Thoracic aorta (tissue), 2 donors: ENCODE results near the gene BST1. TPM values are rescaled to one million over a fixed set of nuclear protein-coding genes. Genes with fewer than 3 reads are reported as not detected.

Source experiments
- ATAC-seq: fragments of 150-250 bp; one replicate; pipeline ENCODE4 v1.8.0; 2017; ENCODE audit warnings: low read depth; ENCODE audit not compliant: insufficient number of reproducible peaks, low FRiP score
- DNase-seq: peaks from one replicate; pipeline ENCODE4 v3.0.0-alpha.2; 2020; ENCODE audit warnings: low spot score
- H3K27ac ChIP-seq, 2 donors: fragments of 200-600 bp; sonication (generic); 1 replicate in 1 of 2; 2 replicates in 1 of 2; pipeline ENCODE4 v1.5.1; 2016; ENCODE audit warnings: mild to moderate bottlenecking in 2 of 2, moderate library complexity in 2 of 2
- H3K27me3 ChIP-seq: fragments of 200-600 bp; sonication (generic); replicated peaks from 2 replicates; pipeline ENCODE4 v1.6.0; 2016; ENCODE audit warnings: mild to moderate bottlenecking; ENCODE audit not compliant: insufficient read depth
- H3K36me3 ChIP-seq: fragments of 200-600 bp; sonication (generic); one replicate; pipeline ENCODE4 v1.5.1; 2016
- H3K4me1 ChIP-seq, 2 donors: fragments of 200-600 bp; sonication (generic); 1 replicate in 1 of 2; 2 replicates in 1 of 2; pipeline versions ENCODE4 v1.5.1 to v1.6.0; 2016; ENCODE audit warnings: low read depth in 2 of 2, mild to moderate bottlenecking in 1 of 2; ENCODE audit not compliant: control insufficient read depth in 1 of 2
- H3K4me3 ChIP-seq: fragments of 200-600 bp; sonication (generic); 2 replicates; pipeline ENCODE4 v1.5.1; 2016; ENCODE audit warnings: mild to moderate bottlenecking
- H3K9me3 ChIP-seq: fragments of 200-600 bp; sonication (generic); 2 replicates; pipeline ENCODE4 v1.5.1; 2016
- CTCF ChIP-seq: fragments of 200-600 bp; sonication (generic); IDR thresholded peaks from one replicate; pipeline ENCODE4 v1.5.1; 2019; ENCODE audit warnings: antibody characterized with exemption
- total RNA-seq, 2 donors: library from RNA; depleted of rRNA; stranded (reverse); fragments of >200 nt; gene quantifications; one replicate each; pipeline versions ENCODE4 v1.1.0 to v1.2.3, GENCODE V29; 2016

BST1 gene
- total RNA-seq, 2 donors from 2014 or later, result 9.2 to 15.7 TPM

GRCh38 chr4:15672101-15672500 is 30.8 kb upstream of the BST1 start:
- Histone ChIP-seq H3K4me1 (peaks cover 0 to 6% of the 10 kb centered on the region in 2 donors), H3K27me3 (no peaks in the 10 kb centered on the region), H3K27ac (no peak overlapping the region), H3K9me3 (no peaks in the 10 kb centered on the region), H3K4me3 (no peak overlapping the region), H3K36me3 (no peaks in the 10 kb centered on the region)
- TF ChIP-seq CTCF, result no peak
- no peak for DNase-seq
- ATAC-seq, result no peak

- H3K27ac ChIP-seq, result no peak overlapping the region
- no peaks in the 10 kb centered on the region for H3K36me3 ChIP-seq
- H3K9me3 ChIP-seq, result no peaks in the 10 kb centered on the region
- peaks cover 0 to 6% of the 10 kb centered on the region in 2 donors for H3K4me1 ChIP-seq
- DNase-seq, result no peak
- H3K4me3 ChIP-seq, result no peak overlapping the region
- TF ChIP-seq CTCF, result no peak
- no peak for ATAC-seq
- no peaks in the 10 kb centered on the region for H3K27me3 ChIP-seq
Measured at GRCh38 chr4:15673337-15673736, 29.5 kb upstream of the BST1 start.

DNA sequence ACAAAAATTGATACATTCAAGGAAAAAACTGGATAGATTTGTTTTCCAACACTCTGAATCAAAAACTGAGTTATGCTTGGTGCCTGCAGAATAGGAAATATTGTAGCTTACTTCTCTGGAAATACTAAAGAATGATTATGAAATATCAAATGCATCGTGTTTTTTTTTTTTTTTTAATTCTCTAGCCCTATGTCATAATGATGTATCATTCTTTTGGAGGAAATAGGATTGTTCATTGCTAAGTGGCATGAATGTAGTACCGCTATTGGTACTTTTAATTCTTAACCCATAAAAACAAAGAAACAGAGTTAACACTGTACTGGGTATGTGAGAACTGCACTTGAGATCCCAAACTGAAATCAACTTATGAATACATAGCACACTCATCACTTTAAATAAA is 28.8 kb upstream of the BST1 start:
- Histone ChIP-seq H3K36me3 (no peaks in the 10 kb centered on the region), H3K9me3 (no peaks in the 10 kb centered on the region), H3K4me3 (no peak overlapping the region), H3K27ac (no peak overlapping the region), H3K27me3 (no peaks in the 10 kb centered on the region), H3K4me1 (peaks cover 0 to 6% of the 10 kb centered on the region in 2 donors)
- TF ChIP-seq CTCF, result no peak
- no peak for DNase-seq
- ATAC-seq, result no peak

DNA sequence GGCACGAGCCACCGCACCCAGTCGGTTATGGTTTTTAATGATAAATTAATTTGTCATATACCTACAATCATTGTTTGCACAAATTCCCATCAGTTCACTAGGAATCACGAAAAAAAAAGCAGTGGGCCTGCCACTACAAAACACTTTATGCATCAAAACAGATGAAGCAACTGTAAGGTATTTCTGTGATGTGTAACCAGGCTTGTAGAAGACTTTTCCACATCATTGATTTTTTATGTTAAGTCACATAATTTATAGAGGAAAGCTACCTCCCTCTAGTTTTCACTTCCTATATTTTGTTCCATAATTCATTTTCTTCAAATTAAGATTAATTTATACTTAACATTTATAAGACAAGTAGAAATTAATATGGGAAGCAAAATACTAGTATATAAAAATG is 27.9 kb upstream of the BST1 start:
- Histone ChIP-seq H3K27me3 (no peaks in the 10 kb centered on the region), H3K4me1 (peaks cover 0 to 5% of the 10 kb centered on the region in 2 donors), H3K9me3 (no peaks in the 10 kb centered on the region), H3K4me3 (no peak overlapping the region), H3K36me3 (no peaks in the 10 kb centered on the region), H3K27ac (no peak overlapping the region)
- DNase-seq, result no peak
- no peak for TF ChIP-seq CTCF
- ATAC-seq, result no peak

DNA sequence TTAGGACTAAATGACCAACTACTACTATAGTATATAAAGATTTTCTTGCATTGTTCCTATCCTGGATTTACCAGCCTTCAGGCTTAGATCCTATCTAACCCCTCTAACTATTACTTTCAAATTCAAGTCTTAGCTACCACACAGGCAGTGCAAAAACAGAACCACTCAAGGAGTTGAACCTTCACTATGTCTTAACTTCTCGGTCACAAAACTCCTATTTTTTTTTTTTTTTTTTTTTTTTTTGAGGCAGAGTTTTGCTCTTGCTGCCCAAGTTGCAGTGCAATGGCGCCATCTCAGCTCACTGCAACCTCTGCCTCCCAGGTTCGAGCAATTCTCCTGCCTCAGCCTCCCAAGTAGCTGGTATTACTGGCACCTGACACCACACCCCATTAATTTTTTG is 27.5 kb upstream of the BST1 start:
- TF ChIP-seq CTCF, result no peak

More for the DNA sequence above, 27.5 kb upstream of the BST1 start:
- no peak overlapping the region for H3K27ac ChIP-seq
- ATAC-seq (no peak), DNase-seq (no peak)
- H3K9me3 ChIP-seq, result no peaks in the 10 kb centered on the region
- no peaks in the 10 kb centered on the region for H3K36me3 ChIP-seq
- peaks cover 0 to under 1% of the 10 kb centered on the region in 2 donors for H3K4me1 ChIP-seq
- no peaks in the 10 kb centered on the region for H3K27me3 ChIP-seq
- no peak overlapping the region for H3K4me3 ChIP-seq
